Stomach smooth muscle (tissue), 2 donors: Measurements from ENCODE around the gene NCBP2L.
A peak's percentile ranks its signal among the peaks of the same experiment; 100 is the strongest.

Experiments
- H3K27ac ChIP-seq: one replicate; pipeline ENCODE4 v1.7.0; 2013; ENCODE audit warnings: mild to moderate bottlenecking, low read length, inconsistent platforms
- H3K27me3 ChIP-seq, 2 donors: one replicate each; pipeline ENCODE4 v1.7.0; 2013; ENCODE audit warnings: low read length in 2 of 2; ENCODE audit not compliant: insufficient read depth in 2 of 2, control insufficient read depth in 1 of 2
- H3K36me3 ChIP-seq, 2 donors: one replicate each; pipeline ENCODE4 v1.7.0; 2013; ENCODE audit warnings: low read length in 2 of 2; ENCODE audit not compliant: control insufficient read depth in 2 of 2, insufficient read depth in 2 of 2
- H3K4me1 ChIP-seq: one replicate; pipeline ENCODE4 v1.7.0; 2013; ENCODE audit warnings: low read length; ENCODE audit not compliant: control insufficient read depth, insufficient read depth
- H3K4me3 ChIP-seq, 2 donors: one replicate each; pipeline ENCODE4 v1.7.0; 2013; ENCODE audit warnings: low read length in 2 of 2
- H3K9ac ChIP-seq, 2 donors: one replicate each; pipeline ENCODE4 v1.7.0; 2013; ENCODE audit warnings: low read length in 2 of 2, mild to moderate bottlenecking in 1 of 2
- H3K9me3 ChIP-seq, 2 donors: one replicate each; pipeline ENCODE4 v1.7.0; 2013; ENCODE audit warnings: low read length in 2 of 2; ENCODE audit not compliant: control insufficient read depth in 2 of 2
- donor health status: healthy.
- donor health status: Pancreatic carcinoma.

Gene NCBP2L

GRCh38 chrX:107752043-107752442 lies 25.5 kb upstream of the NCBP2L start:
- Histone ChIP-seq H3K4me1 (peaks cover 29% of the 10 kb centered on the region), H3K27ac (no peak overlapping the region), H3K36me3 (no peaks in the 10 kb centered on the region), H3K4me3 (no peak overlapping the region), H3K27me3 (peaks cover 0 to 11% of the 10 kb centered on the region in 2 donors), H3K9ac (no peak overlapping the region), H3K9me3 (no peaks in the 10 kb centered on the region)

- H3K4me1 ChIP-seq, result peaks cover 26% of the 10 kb centered on the region
- no peak overlapping the region for H3K9ac ChIP-seq
- no peak overlapping the region for H3K27ac ChIP-seq
- H3K9me3 ChIP-seq, result no peaks in the 10 kb centered on the region
- peaks cover 0 to 8% of the 10 kb centered on the region in 2 donors for H3K27me3 ChIP-seq
- no peak overlapping the region for H3K4me3 ChIP-seq
- no peaks in the 10 kb centered on the region for H3K36me3 ChIP-seq
Observed at GRCh38 chrX:107752714-107753113, 24.8 kb upstream of the NCBP2L start.

GRCh38 chrX:107753187-107753586 lies 24.3 kb upstream of the NCBP2L start:
- H3K4me3 ChIP-seq, result no peak overlapping the region
- no peaks in the 10 kb centered on the region for H3K36me3 ChIP-seq
- H3K4me1 ChIP-seq, result peaks cover 22% of the 10 kb centered on the region
- no peak overlapping the region for H3K27ac ChIP-seq
- H3K9me3 ChIP-seq, result no peaks in the 10 kb centered on the region
- no peak overlapping the region for H3K9ac ChIP-seq
- peaks cover 0 to 9% of the 10 kb centered on the region in 2 donors for H3K27me3 ChIP-seq

- H3K9ac ChIP-seq, result no peak overlapping the region
- no peaks in the 10 kb centered on the region for H3K36me3 ChIP-seq
- peaks cover 15% of the 10 kb centered on the region for H3K4me1 ChIP-seq
- H3K9me3 ChIP-seq, result no peaks in the 10 kb centered on the region
- H3K27me3 ChIP-seq, result peaks cover 0 to 10% of the 10 kb centered on the region in 2 donors
- H3K27ac ChIP-seq, result no peak overlapping the region
- H3K4me3 ChIP-seq, result no peak overlapping the region
Observed at GRCh38 chrX:107755721-107756120, 21.8 kb upstream of the NCBP2L start.

GRCh38 chrX:107758231-107758766 lies 19.2 kb upstream of the NCBP2L start:
- Histone ChIP-seq H3K27me3 (peaks cover 0 to 4% of the 10 kb centered on the region in 2 donors), H3K4me3 (no peak overlapping the region), H3K9me3 (no peaks in the 10 kb centered on the region), H3K9ac (no peak overlapping the region), H3K4me1 (peaks cover 13% of the 10 kb centered on the region), H3K27ac (no peak overlapping the region), H3K36me3 (no peaks in the 10 kb centered on the region)

GRCh38 chrX:107760304-107761077 lies 17.0 kb upstream of the NCBP2L start:
- H3K9ac ChIP-seq, result no peak overlapping the region
- H3K27me3 ChIP-seq, result peaks cover 0 to 12% of the 10 kb centered on the region in 2 donors
- H3K4me3 ChIP-seq, result no peak overlapping the region
- H3K9me3 ChIP-seq, result no peaks in the 10 kb centered on the region
- H3K27ac ChIP-seq, result no peak overlapping the region
- peaks cover 15% of the 10 kb centered on the region for H3K4me1 ChIP-seq
- no peaks in the 10 kb centered on the region for H3K36me3 ChIP-seq

GRCh38 chrX:107763647-107764046 lies 13.9 kb upstream of the NCBP2L start:
- Histone ChIP-seq H3K9me3 (no peaks in the 10 kb centered on the region), H3K27ac (no peak overlapping the region), H3K4me3 (no peak overlapping the region), H3K9ac (no peak overlapping the region), H3K36me3 (no peaks in the 10 kb centered on the region), H3K4me1 (peaks cover 17% of the 10 kb centered on the region), H3K27me3 (peaks cover 0 to 21% of the 10 kb centered on the region in 2 donors)

- peaks cover 17% of the 10 kb centered on the region for H3K4me1 ChIP-seq
- no peaks in the 10 kb centered on the region for H3K36me3 ChIP-seq
- no peak overlapping the region for H3K9ac ChIP-seq
- no peak overlapping the region for H3K4me3 ChIP-seq
- H3K27me3 ChIP-seq, result peaks cover 0 to 23% of the 10 kb centered on the region in 2 donors
- H3K27ac ChIP-seq, result no peak overlapping the region
- H3K9me3 ChIP-seq, result no peaks in the 10 kb centered on the region
Observed at GRCh38 chrX:107764845-107765608, 12.5 kb upstream of the NCBP2L start.

- Histone ChIP-seq H3K9me3 (no peaks in the 10 kb centered on the region), H3K36me3 (no peaks in the 10 kb centered on the region), H3K4me3 (no peak overlapping the region), H3K9ac (no peak overlapping the region), H3K4me1 (peaks cover 16% of the 10 kb centered on the region), H3K27me3 (peaks cover 0 to 23% of the 10 kb centered on the region in 2 donors), H3K27ac (peak overlapping the region; percentile 24)
Observed at GRCh38 chrX:107766470-107767150, 10.9 kb upstream of the NCBP2L start.

GRCh38 chrX:107768051-107768450 lies 9.5 kb upstream of the NCBP2L start:
- Histone ChIP-seq H3K27ac (no peak overlapping the region), H3K9ac (no peak overlapping the region), H3K4me3 (no peak overlapping the region), H3K36me3 (no peaks in the 10 kb centered on the region), H3K9me3 (no peaks in the 10 kb centered on the region), H3K27me3 (peaks cover 0 to 23% of the 10 kb centered on the region in 2 donors), H3K4me1 (peaks cover 14% of the 10 kb centered on the region)
